A549 (cell line): ENCODE measurements around the gene TTC12.

ENCODE experiments used
- CTCF ChIP-seq: fragments of >200 bp; sonication (Bioruptor Twin); formaldehyde crosslinking; IDR thresholded peaks from 3 replicates; pipeline ENCODE4 v1.5.1; 2016
- GATA3 ChIP-seq: IDR thresholded peaks from 2 replicates; pipeline ENCODE4 v1.6.1; 2012; ENCODE audit warnings: borderline replicate concordance
- HMGXB4 ChIP-seq: fragments of 250-450 bp; sonication (Bioruptor Pico); IDR thresholded peaks from 2 replicates; pipeline ENCODE4 v1.5.0; 2021; ENCODE audit warnings: mild to moderate bottlenecking, moderate library complexity, borderline replicate concordance
- JUN ChIP-seq, 2 experiments: fragments of >200 bp; sonication (Bioruptor Twin); formaldehyde crosslinking; IDR thresholded peaks; 2 replicates in 1 of 2; 3 replicates in 1 of 2; pipeline ENCODE4 v1.6.1; 2016 to 2017
- JUNB ChIP-seq: fragments of >200 bp; sonication (Bioruptor Twin); formaldehyde crosslinking; IDR thresholded peaks from 2 replicates; pipeline ENCODE4 v1.6.1; 2016
- KDM1A ChIP-seq: fragments of 200-600 bp; sonication (generic); IDR thresholded peaks from 2 replicates; pipeline ENCODE4 v1.6.1; 2016; ENCODE audit warnings: low read depth, mild to moderate bottlenecking
- KDM5A ChIP-seq: fragments of 200-600 bp; sonication (generic); IDR thresholded peaks from 2 replicates; pipeline ENCODE4 v1.6.1; 2016; ENCODE audit warnings: antibody characterized with exemption, mild to moderate bottlenecking
- MAFK ChIP-seq: fragments of 450-650 bp; IDR thresholded peaks from 2 replicates; pipeline ENCODE4 v1.6.1; 2014; ENCODE audit not compliant: partially characterized antibody
- MAZ ChIP-seq: fragments of 150-350 bp; IDR thresholded peaks from 2 replicates; pipeline ENCODE4 v1.6.1; 2014; ENCODE audit warnings: antibody characterized with exemption, low read depth, low read length, borderline replicate concordance
- POLR2A ChIP-seq: IDR thresholded peaks from 2 replicates; pipeline ENCODE4 v1.6.1; 2012; ENCODE audit warnings: mild to moderate bottlenecking, low read length
- RAD21 ChIP-seq, 2 experiments: fragments of >200 bp in 1 of 2; sonication (Bioruptor Twin) in 1 of 2; formaldehyde crosslinking in 1 of 2; IDR thresholded peaks in 1 of 2; conservative IDR thresholded peaks in 1 of 2; 2 replicates in 1 of 2; 3 replicates in 1 of 2; pipeline ENCODE4 v1.6.1; 2012 to 2018; ENCODE audit warnings: inconsistent platforms in 1 of 2
- REST ChIP-seq: fragments of 200-600 bp; sonication (generic); IDR thresholded peaks from 2 replicates; pipeline ENCODE4 v1.6.1; 2016; ENCODE audit warnings: antibody characterized with exemption, mild to moderate bottlenecking, moderate library complexity
- RNF2 ChIP-seq: fragments of 200-600 bp; sonication (generic); IDR thresholded peaks from 2 replicates; pipeline ENCODE4 v1.6.1; 2016; ENCODE audit warnings: low read depth, mild to moderate bottlenecking, antibody characterized with exemption, moderate library complexity, borderline replicate concordance

GRCh38 chr11:113341388-113342165 lies 27.2 kb downstream of the TTC12 start:
- TF ChIP-seq CTCF, result no peak
- no peak for TF ChIP-seq POLR2A
- no peak for TF ChIP-seq GATA3
- TF ChIP-seq MAFK, result no peak
- TF ChIP-seq REST, result no peak
- no peak for TF ChIP-seq MAZ
- TF ChIP-seq HMGXB4 (CRISPR knock-in tag), result no peak
- no peak for TF ChIP-seq KDM1A
- no peak for TF ChIP-seq RNF2
- TF ChIP-seq JUN (IDR thresholded peaks at IDR 0.05), result no peak
- no peak for TF ChIP-seq JUNB
- TF ChIP-seq KDM5A, result no peak
- no peak for TF ChIP-seq RAD21 (conservative IDR thresholded peaks at IDR 0.05 in 1 of 2, IDR thresholded peaks at IDR 0.05 in 1 of 2)
